Sigmoid colon (tissue), 4 donors: ENCODE results near the gene B4GALT6.

Source experiments
- EP300 ChIP-seq, 4 donors: sonication (generic); formaldehyde crosslinking; IDR thresholded peaks; one replicate each; pipeline ENCODE4 v1.6.1; 2017; ENCODE audit warnings: antibody characterized with exemption in 4 of 4
- POLR2A ChIP-seq, 2 donors: fragments of 450-650 bp; IDR thresholded peaks; one replicate each; pipeline ENCODE4 v1.6.1; 2016; ENCODE audit warnings: antibody characterized with exemption in 2 of 2, mild to moderate bottlenecking in 2 of 2, moderate library complexity in 2 of 2
- TF ChIP-seq, protein P1 (sequence below), 4 experiments: fragments of 450-650 bp in 3 of 4; fragments of 200-600 bp in 1 of 4; IDR thresholded peaks; one replicate each; pipeline ENCODE4 v1.5.1; 2016 to 2019; ENCODE audit warnings: antibody characterized with exemption in 4 of 4, mild to moderate bottlenecking in 3 of 4, moderate library complexity in 2 of 4

- TF ChIP-seq, protein P1, sequence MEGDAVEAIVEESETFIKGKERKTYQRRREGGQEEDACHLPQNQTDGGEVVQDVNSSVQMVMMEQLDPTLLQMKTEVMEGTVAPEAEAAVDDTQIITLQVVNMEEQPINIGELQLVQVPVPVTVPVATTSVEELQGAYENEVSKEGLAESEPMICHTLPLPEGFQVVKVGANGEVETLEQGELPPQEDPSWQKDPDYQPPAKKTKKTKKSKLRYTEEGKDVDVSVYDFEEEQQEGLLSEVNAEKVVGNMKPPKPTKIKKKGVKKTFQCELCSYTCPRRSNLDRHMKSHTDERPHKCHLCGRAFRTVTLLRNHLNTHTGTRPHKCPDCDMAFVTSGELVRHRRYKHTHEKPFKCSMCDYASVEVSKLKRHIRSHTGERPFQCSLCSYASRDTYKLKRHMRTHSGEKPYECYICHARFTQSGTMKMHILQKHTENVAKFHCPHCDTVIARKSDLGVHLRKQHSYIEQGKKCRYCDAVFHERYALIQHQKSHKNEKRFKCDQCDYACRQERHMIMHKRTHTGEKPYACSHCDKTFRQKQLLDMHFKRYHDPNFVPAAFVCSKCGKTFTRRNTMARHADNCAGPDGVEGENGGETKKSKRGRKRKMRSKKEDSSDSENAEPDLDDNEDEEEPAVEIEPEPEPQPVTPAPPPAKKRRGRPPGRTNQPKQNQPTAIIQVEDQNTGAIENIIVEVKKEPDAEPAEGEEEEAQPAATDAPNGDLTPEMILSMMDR (IDR thresholded peaks at IDR 0.05) = no peak
- no peak for TF ChIP-seq POLR2A (IDR thresholded peaks at IDR 0.05)
- no peak for TF ChIP-seq EP300 (IDR thresholded peaks at IDR 0.05)
These were observed 9.9 kb upstream of the B4GALT6 start for GRCh38 chr18:31694297-31694696.
